Measurements from ENCODE around the gene SH3RF1. TPM values are rescaled to one million over a fixed set of nuclear protein-coding genes. Genes with fewer than 3 reads are reported as not detected.
A peak's percentile ranks its signal among the peaks of the same experiment; 100 is the strongest.
"Not testable (repeated sequence)": the region's sequence is repeated elsewhere in the genome, so short reads cannot be mapped to it uniquely, and the experiment has no call there.

SH3RF1 gene
- total and polyA plus RNA-seq, 4 donors: 5.3 to 33.1 (median 16.3) TPM

DNA sequence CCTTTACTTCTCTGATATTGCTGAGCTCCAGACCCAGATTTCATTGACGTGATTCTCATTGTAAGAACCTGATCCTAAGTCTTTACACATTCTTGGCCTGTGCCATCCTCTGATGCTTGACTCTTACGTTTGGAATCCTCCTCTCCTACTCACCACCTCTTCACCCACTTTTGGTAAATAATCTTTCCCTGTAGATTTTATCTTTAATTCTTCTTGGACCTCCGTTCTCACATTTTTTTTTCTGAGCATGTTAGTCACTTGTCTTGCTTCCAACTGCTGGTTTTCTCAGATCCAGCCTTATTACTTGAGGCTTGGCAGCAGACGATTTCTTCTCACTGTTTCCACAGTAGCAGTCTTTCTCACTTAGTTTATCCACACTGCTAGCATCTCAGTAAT lies 12.4 kb upstream of the SH3RF1 start:
- H3K9ac ChIP-seq (ENCODE audit: insufficient read depth in 1 of 2, low read length in 2 of 2): no peak overlapping the region
- TF ChIP-seq, protein P1, sequence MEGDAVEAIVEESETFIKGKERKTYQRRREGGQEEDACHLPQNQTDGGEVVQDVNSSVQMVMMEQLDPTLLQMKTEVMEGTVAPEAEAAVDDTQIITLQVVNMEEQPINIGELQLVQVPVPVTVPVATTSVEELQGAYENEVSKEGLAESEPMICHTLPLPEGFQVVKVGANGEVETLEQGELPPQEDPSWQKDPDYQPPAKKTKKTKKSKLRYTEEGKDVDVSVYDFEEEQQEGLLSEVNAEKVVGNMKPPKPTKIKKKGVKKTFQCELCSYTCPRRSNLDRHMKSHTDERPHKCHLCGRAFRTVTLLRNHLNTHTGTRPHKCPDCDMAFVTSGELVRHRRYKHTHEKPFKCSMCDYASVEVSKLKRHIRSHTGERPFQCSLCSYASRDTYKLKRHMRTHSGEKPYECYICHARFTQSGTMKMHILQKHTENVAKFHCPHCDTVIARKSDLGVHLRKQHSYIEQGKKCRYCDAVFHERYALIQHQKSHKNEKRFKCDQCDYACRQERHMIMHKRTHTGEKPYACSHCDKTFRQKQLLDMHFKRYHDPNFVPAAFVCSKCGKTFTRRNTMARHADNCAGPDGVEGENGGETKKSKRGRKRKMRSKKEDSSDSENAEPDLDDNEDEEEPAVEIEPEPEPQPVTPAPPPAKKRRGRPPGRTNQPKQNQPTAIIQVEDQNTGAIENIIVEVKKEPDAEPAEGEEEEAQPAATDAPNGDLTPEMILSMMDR (IDR thresholded peaks at IDR 0.05; ENCODE audit: control extremely low read depth, extremely low read depth): no peak
- no peak overlapping the region for H3K27ac ChIP-seq (ENCODE audit: low read depth in 1 of 2, low read length in 1 of 2)
- no peak overlapping the region for H3K4me3 ChIP-seq
- DNase-seq: no peak
- no peak for ATAC-seq (ENCODE audit: insufficient read depth, low FRiP score)
- peaks cover 0 to 9% (median 7%) of the 10 kb centered on the region in 5 donors for H3K4me1 ChIP-seq (ENCODE audit: control insufficient read depth in 5 of 5, insufficient read depth in 5 of 5, low read length in 5 of 5)
- H3K9me3 ChIP-seq (ENCODE audit: control insufficient read depth in 4 of 4, insufficient read depth in 3 of 4, low read length in 3 of 4): no peaks in the 10 kb centered on the region
- WGBS, 2 donors: 68 to 90% methylated on average over 4 of the region's 4 CpGs
- no peaks in the 10 kb centered on the region for H3K27me3 ChIP-seq (ENCODE audit: control insufficient read depth in 3 of 3, insufficient read depth in 3 of 3, low read length in 2 of 3)
- no peaks in the 10 kb centered on the region for H3K36me3 ChIP-seq (ENCODE audit: control insufficient read depth in 4 of 4, insufficient read depth in 4 of 4, low read length in 4 of 4)

DNA sequence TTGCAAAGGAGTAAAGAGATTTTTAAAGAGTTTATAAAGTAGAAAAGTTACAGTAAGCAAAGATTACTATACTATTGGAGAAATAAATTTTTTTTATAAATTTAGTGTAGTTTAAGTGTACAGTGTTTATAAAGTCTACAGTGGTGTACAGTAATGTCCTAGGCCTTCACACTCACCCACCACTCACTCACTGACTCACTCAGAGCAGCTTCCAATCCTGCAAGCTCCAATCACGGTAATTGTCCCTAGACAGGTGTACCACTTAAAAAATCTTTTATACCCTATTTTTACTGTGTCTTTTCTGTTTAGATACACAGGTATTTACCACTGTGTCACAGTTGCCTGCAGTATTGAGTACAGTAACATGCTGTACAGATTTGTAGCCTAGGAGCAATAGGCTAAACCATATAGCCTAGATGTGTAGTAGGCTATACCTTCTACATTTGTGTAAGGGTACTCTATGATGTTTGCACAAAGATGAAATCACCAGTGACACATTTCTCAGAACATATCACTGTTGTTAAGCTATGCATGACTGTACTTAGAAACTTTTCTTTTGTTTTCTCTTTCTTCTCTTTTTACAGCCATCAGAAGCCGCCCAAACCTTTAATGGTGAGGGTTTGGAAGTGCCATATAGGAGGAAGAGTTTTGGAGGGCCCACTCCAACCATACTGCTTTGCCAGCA lies 11.8 kb upstream of the SH3RF1 start:
- no peaks in the 10 kb centered on the region for H3K36me3 ChIP-seq (ENCODE audit: control insufficient read depth in 4 of 4, insufficient read depth in 4 of 4, low read length in 4 of 4)
- WGBS, 2 donors: 98% methylated on average over 2 of the region's 2 CpGs
- H3K27me3 ChIP-seq (ENCODE audit: control insufficient read depth in 3 of 3, insufficient read depth in 3 of 3, low read length in 2 of 3): no peaks in the 10 kb centered on the region
- ATAC-seq (ENCODE audit: insufficient read depth, low FRiP score): no peak
- DNase-seq: no peak
- no peaks in the 10 kb centered on the region for H3K9me3 ChIP-seq (ENCODE audit: control insufficient read depth in 4 of 4, insufficient read depth in 3 of 4, low read length in 3 of 4)
- H3K4me3 ChIP-seq: no peak overlapping the region
- H3K9ac ChIP-seq (ENCODE audit: insufficient read depth in 1 of 2, low read length in 2 of 2): no peak overlapping the region
- H3K27ac ChIP-seq (ENCODE audit: low read depth in 1 of 2, low read length in 1 of 2): no peak overlapping the region
- peaks cover 0 to 9% (median 7%) of the 10 kb centered on the region in 5 donors for H3K4me1 ChIP-seq (ENCODE audit: control insufficient read depth in 5 of 5, insufficient read depth in 5 of 5, low read length in 5 of 5)
- TF ChIP-seq, protein P1 (IDR thresholded peaks at IDR 0.05; ENCODE audit: control extremely low read depth, extremely low read depth): no peak

DNA sequence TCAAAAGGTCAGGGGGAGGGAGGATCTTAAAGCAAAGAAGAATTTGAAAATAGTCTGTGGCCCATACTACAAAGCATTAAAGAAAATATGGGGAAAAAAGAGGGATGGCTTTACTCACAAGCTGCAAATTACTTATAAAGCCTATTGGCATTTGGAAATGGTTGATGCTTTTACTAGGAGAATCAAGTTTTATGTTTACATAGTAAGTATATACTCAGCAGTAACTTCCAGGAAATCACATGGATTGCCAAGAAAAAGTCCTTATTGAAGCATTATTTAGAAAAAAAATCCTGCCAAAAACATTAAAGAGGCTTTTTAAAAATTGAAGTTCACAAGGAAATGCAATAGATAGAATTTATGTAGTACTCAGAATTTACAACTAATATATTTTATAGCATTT lies 8.4 kb upstream of the SH3RF1 start:
- Histone ChIP-seq H3K27ac (ENCODE audit: low read depth in 1 of 2, low read length in 1 of 2) (no peak overlapping the region), H3K27me3 (ENCODE audit: control insufficient read depth in 3 of 3, insufficient read depth in 3 of 3, low read length in 2 of 3) (no peaks in the 10 kb centered on the region), H3K36me3 (ENCODE audit: control insufficient read depth in 4 of 4, insufficient read depth in 4 of 4, low read length in 4 of 4) (no peaks in the 10 kb centered on the region), H3K9me3 (ENCODE audit: control insufficient read depth in 4 of 4, insufficient read depth in 3 of 4, low read length in 3 of 4) (no peaks in the 10 kb centered on the region), H3K9ac (ENCODE audit: insufficient read depth in 1 of 2, low read length in 2 of 2) (no peak overlapping the region), H3K4me3 (no peak overlapping the region), H3K4me1 (ENCODE audit: control insufficient read depth in 5 of 5, insufficient read depth in 5 of 5, low read length in 5 of 5) (peaks cover 0 to 10% (median 7%) of the 10 kb centered on the region in 5 donors)
- DNase-seq: peak in 2 of 3 donors; percentile 94 to 96
- TF ChIP-seq, protein P1 (IDR thresholded peaks at IDR 0.05; ENCODE audit: control extremely low read depth, extremely low read depth): no peak
- ATAC-seq (ENCODE audit: insufficient read depth, low FRiP score): no peak

DNA sequence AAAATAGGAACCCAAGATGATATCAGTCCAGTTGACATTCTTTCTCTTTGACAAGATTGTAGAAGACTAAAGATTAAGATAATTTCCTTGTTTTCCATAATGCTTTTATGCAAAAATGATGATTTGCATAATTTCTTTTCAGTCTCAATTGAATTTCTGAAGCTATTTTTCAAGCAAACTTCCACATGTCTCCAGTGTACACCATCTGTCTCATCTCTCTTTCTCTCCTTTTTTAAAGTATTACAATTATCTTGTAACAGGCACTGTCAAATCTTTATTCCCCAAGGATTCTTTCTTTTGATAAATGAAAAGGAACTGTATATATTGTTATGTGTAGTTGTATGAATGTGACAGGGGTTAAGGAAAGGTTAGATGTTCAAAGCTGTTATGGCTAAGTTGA lies 7.9 kb upstream of the SH3RF1 start:
- no peak overlapping the region for H3K4me3 ChIP-seq
- no peaks in the 10 kb centered on the region for H3K27me3 ChIP-seq (ENCODE audit: control insufficient read depth in 3 of 3, insufficient read depth in 3 of 3, low read length in 2 of 3)
- TF ChIP-seq, protein P1 (IDR thresholded peaks at IDR 0.05; ENCODE audit: control extremely low read depth, extremely low read depth): no peak
- no peak for DNase-seq
- peaks cover 0 to 10% (median 7%) of the 10 kb centered on the region in 5 donors for H3K4me1 ChIP-seq (ENCODE audit: control insufficient read depth in 5 of 5, insufficient read depth in 5 of 5, low read length in 5 of 5)
- no peaks in the 10 kb centered on the region for H3K9me3 ChIP-seq (ENCODE audit: control insufficient read depth in 4 of 4, insufficient read depth in 3 of 4, low read length in 3 of 4)
- H3K36me3 ChIP-seq (ENCODE audit: control insufficient read depth in 4 of 4, insufficient read depth in 4 of 4, low read length in 4 of 4): no peaks in the 10 kb centered on the region
- no peak overlapping the region for H3K9ac ChIP-seq (ENCODE audit: insufficient read depth in 1 of 2, low read length in 2 of 2)
- no peak overlapping the region for H3K27ac ChIP-seq (ENCODE audit: low read depth in 1 of 2, low read length in 1 of 2)
- no peak for ATAC-seq (ENCODE audit: insufficient read depth, low FRiP score)

DNA sequence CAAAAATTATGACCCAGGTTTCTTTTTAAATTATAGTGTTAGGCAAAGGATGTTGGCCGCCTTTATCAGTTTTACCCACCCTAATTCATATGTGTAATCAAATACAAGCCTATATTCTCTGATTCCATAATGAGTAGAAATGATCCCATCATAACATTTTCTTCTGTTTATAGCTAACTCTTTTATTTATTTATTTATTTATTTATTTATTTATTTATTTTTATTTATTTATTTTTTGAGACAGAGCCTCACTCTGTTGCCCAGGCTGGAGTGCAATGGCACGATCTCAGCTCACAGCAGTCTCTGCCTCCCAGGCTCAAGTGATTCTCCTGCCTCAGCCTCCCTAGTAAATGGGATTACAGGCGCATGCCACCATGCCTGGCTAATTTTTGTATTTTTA lies 7.1 kb upstream of the SH3RF1 start:
- H3K4me1 ChIP-seq (ENCODE audit: control insufficient read depth in 5 of 5, insufficient read depth in 5 of 5, low read length in 5 of 5): peaks cover 0 to 10% (median 7%) of the 10 kb centered on the region in 5 donors
- not testable (repeated sequence) for DNase-seq; H3K9ac ChIP-seq (ENCODE audit: insufficient read depth in 1 of 2, low read length in 2 of 2); ATAC-seq (ENCODE audit: insufficient read depth, low FRiP score); H3K4me3 ChIP-seq; H3K9me3 ChIP-seq (ENCODE audit: control insufficient read depth in 4 of 4, insufficient read depth in 3 of 4, low read length in 3 of 4); H3K36me3 ChIP-seq (ENCODE audit: control insufficient read depth in 4 of 4, insufficient read depth in 4 of 4, low read length in 4 of 4); H3K27ac ChIP-seq (ENCODE audit: low read depth in 1 of 2, low read length in 1 of 2); H3K27me3 ChIP-seq (ENCODE audit: control insufficient read depth in 3 of 3, insufficient read depth in 3 of 3, low read length in 2 of 3)
- 98 to 100% methylated on average over 3 of the region's 3 CpGs for WGBS, 2 donors

Data from lung (tissue), 12 donors.